SU-DHL-6 (cell line): ENCODE results near the gene NOS1.

Source experiments
- CTCF ChIP-seq: fragments of 200-600 bp; sonication (generic); IDR thresholded peaks from one replicate; pipeline ENCODE4 v1.5.1; 2017; ENCODE audit warnings: antibody characterized with exemption, mild to moderate bottlenecking, low read length, moderate library complexity; ENCODE audit not compliant: insufficient read depth, poor library complexity, severe bottlenecking
- EZH2phosphoT487 ChIP-seq: fragments of 200-600 bp; sonication (generic), shearing (Covaris generic); conservative IDR thresholded peaks from 2 replicates; pipeline ENCODE4 v1.6.1; 2018; ENCODE audit warnings: mild to moderate bottlenecking, antibody characterized with exemption, low read length, moderate library complexity, mixed read lengths

- no peak for TF ChIP-seq CTCF
- TF ChIP-seq EZH2phosphoT487: no peak
These were observed 39.5 kb upstream of the NOS1 start for GRCh38 chr12:117400912-117401311.
